WTC11 (cell line): ENCODE measurements around the gene IL12RB2. TPM values are rescaled to one million over a fixed set of nuclear protein-coding genes. Genes with fewer than 3 reads are reported as not detected.

Experiments used
- ATAC-seq: fragments of 200-7000 bp; cut with Tn5 transposase; 2 replicates; pipeline ENCODE4 v1.10.0; 2021; ENCODE audit warnings: mild to moderate bottlenecking, moderate library complexity
- CTCF ChIA-PET: fragments of 300-600 bp; sonication (Branson Sonifier 250); formaldehyde crosslinking; loops from one replicate; lab custom pipeline; 2021; ENCODE audit warnings: antibody characterized with exemption; lab: Charles Lee
- POLR2A ChIA-PET: fragments of 350-600 bp; sonication (Branson Sonifier 250); formaldehyde crosslinking; loops from one replicate; lab custom pipeline; 2021; ENCODE audit warnings: antibody characterized with exemption; lab: Charles Lee
- DNase-seq: peaks from one replicate; pipeline ENCODE4 v3.0.0; 2021; ENCODE audit warnings: low spot score
- H3K27ac Mint-ChIP-seq: 2 replicates; pipeline ENCODE4 v1.8.0; 2021; ENCODE audit warnings: mixed read lengths
- H3K27me3 Mint-ChIP-seq: 2 replicates; pipeline ENCODE4 v1.8.0; 2021; ENCODE audit warnings: low read depth, mild to moderate bottlenecking, moderate library complexity, mixed read lengths
- H3K36me3 Mint-ChIP-seq: 2 replicates; pipeline ENCODE4 v1.8.0; 2021; ENCODE audit warnings: mixed read lengths
- H3K4me1 Mint-ChIP-seq: 2 replicates; pipeline ENCODE4 v1.8.0; 2022; ENCODE audit warnings: mixed read lengths
- H3K4me3 Mint-ChIP-seq: 2 replicates; pipeline ENCODE4 v1.8.0; 2021; ENCODE audit warnings: mild to moderate bottlenecking, moderate library complexity, mixed read lengths
- H3K9me3 Mint-ChIP-seq: 2 replicates; pipeline ENCODE4 v1.8.0; 2021; ENCODE audit warnings: mixed read lengths
- GRHL2 ChIP-seq: fragments of 250-450 bp; sonication (Bioruptor Pico); IDR thresholded peaks from 2 replicates; pipeline ENCODE4 v1.8.0; 2022; ENCODE audit warnings: mild to moderate bottlenecking, moderate library complexity; ENCODE audit not compliant: insufficient replicate concordance, severe bottlenecking
- IRF2 ChIP-seq: sonication (generic); formaldehyde crosslinking; IDR thresholded peaks from 2 replicates; pipeline ENCODE4 v1.8.0; 2022; ENCODE audit warnings: low read depth, missing genetic modification reagents, borderline replicate concordance
- JAZF1 ChIP-seq: fragments of 250-450 bp; sonication (Bioruptor Pico); IDR thresholded peaks from 2 replicates; pipeline ENCODE4 v1.9.0; 2021; ENCODE audit warnings: moderate library complexity, mild to moderate bottlenecking, inconsistent platforms
- RELA ChIP-seq: sonication (generic); formaldehyde crosslinking; IDR thresholded peaks from 2 replicates; pipeline ENCODE4 v1.8.1; 2022; ENCODE audit warnings: missing genetic modification reagents, mild to moderate bottlenecking, borderline replicate concordance
- SMAD3 ChIP-seq: sonication (generic); formaldehyde crosslinking; IDR thresholded peaks from 2 replicates; pipeline ENCODE4 v1.8.0; 2022; ENCODE audit warnings: missing genetic modification reagents, mild to moderate bottlenecking, borderline replicate concordance
- TEAD1 ChIP-seq: sonication (generic); formaldehyde crosslinking; IDR thresholded peaks from 2 replicates; pipeline ENCODE4 v1.8.0; 2022; ENCODE audit warnings: mild to moderate bottlenecking, missing genetic modification reagents
- ZNF219 ChIP-seq: sonication (generic); formaldehyde crosslinking; IDR thresholded peaks from 2 replicates; pipeline ENCODE4 v1.8.0; 2023; ENCODE audit warnings: missing genetic modification reagents, mild to moderate bottlenecking, borderline replicate concordance
- total RNA-seq: library from RNA; stranded (reverse); gene quantifications from 3 replicates; pipeline ENCODE4 v1.2.3, GENCODE V29; 2021
- TF ChIP-seq, protein P1 (sequence below): sonication (generic); formaldehyde crosslinking; IDR thresholded peaks from 2 replicates; pipeline ENCODE4 v1.8.0; 2023; ENCODE audit warnings: missing genetic modification reagents
- TF ChIP-seq, protein P2 (sequence below): sonication (generic); formaldehyde crosslinking; IDR thresholded peaks from 2 replicates; pipeline ENCODE4 v1.8.0; 2022; ENCODE audit warnings: mild to moderate bottlenecking, missing genetic modification reagents
- TF ChIP-seq, protein P3 (sequence below): fragments of 250-450 bp; sonication (Bioruptor Pico); IDR thresholded peaks from 2 replicates; pipeline ENCODE4 v2.1.2; 2022; ENCODE audit warnings: mild to moderate bottlenecking, moderate library complexity
- TF ChIP-seq, protein P4 (sequence below): fragments of 250-450 bp; sonication (Bioruptor Pico); IDR thresholded peaks from 2 replicates; pipeline ENCODE4 v1.9.0; 2021; ENCODE audit warnings: mild to moderate bottlenecking
- TF ChIP-seq, protein P5 (sequence below): sonication (generic); formaldehyde crosslinking; IDR thresholded peaks from 2 replicates; pipeline ENCODE4 v1.8.0; 2022; ENCODE audit warnings: mild to moderate bottlenecking, missing genetic modification reagents
- TF ChIP-seq, protein P6 (sequence below): sonication (generic); formaldehyde crosslinking; IDR thresholded peaks from 2 replicates; pipeline ENCODE4 v1.8.0; 2023; ENCODE audit warnings: missing genetic modification reagents, mild to moderate bottlenecking, borderline replicate concordance
- TF ChIP-seq, protein P7 (sequence below): sonication (generic); formaldehyde crosslinking; IDR thresholded peaks from 2 replicates; pipeline ENCODE4 v1.8.1; 2022; ENCODE audit warnings: low read depth, missing genetic modification reagents, borderline replicate concordance
- TF ChIP-seq, protein P8 (sequence below): sonication (generic); formaldehyde crosslinking; IDR thresholded peaks from 2 replicates; pipeline ENCODE4 v1.8.1; 2023; ENCODE audit warnings: mild to moderate bottlenecking, missing genetic modification reagents, moderate library complexity
- TF ChIP-seq, protein P9 (sequence below): sonication (generic); formaldehyde crosslinking; IDR thresholded peaks from 2 replicates; pipeline ENCODE4 v1.8.0; 2022; ENCODE audit warnings: mild to moderate bottlenecking, missing genetic modification reagents

IL12RB2 gene
- total RNA-seq, 1 experiment from 2014 or later, result 0.81 TPM

DNA sequence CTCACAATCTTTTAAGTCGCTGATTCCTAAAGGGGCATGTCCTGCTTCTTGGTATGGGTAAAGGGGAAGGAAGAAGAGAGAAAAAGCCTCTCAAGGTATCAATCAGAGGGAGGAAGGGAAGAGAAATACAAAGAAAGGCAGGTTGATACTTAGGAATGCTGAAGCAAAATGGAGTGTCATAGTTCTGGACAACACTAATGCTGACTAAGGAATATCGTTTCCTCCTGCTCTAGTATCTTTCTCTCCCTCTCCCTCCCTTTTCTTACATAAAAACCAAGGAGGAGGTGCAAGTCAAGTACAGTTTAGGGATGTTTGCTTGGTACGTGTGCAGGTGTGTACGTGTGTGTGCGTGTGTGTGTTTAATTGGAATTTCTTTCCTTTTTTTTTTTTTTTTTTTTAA lies 44.9 kb upstream of the IL12RB2 start:
- no peaks in the 10 kb centered on the region for H3K36me3 Mint-ChIP-seq
- POLR2A ChIA-PET, result no interaction called here
- H3K4me3 Mint-ChIP-seq, result no peak overlapping the region
- no peak for DNase-seq
- peaks cover 45% of the 10 kb centered on the region for H3K4me1 Mint-ChIP-seq
- TF ChIP-seq, protein P1, sequence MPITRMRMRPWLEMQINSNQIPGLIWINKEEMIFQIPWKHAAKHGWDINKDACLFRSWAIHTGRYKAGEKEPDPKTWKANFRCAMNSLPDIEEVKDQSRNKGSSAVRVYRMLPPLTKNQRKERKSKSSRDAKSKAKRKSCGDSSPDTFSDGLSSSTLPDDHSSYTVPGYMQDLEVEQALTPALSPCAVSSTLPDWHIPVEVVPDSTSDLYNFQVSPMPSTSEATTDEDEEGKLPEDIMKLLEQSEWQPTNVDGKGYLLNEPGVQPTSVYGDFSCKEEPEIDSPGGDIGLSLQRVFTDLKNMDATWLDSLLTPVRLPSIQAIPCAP (CRISPR knock-in tag), result no peak
- TF ChIP-seq SMAD3 (CRISPR knock-in tag) (no peak), TEAD1 (CRISPR knock-in tag) (no peak), RELA (CRISPR knock-in tag) (no peak), JAZF1 (CRISPR knock-in tag) (no peak), GRHL2 (CRISPR knock-in tag) (no peak), IRF2 (CRISPR knock-in tag) (no peak), ZNF219 (CRISPR knock-in tag) (no peak)
- TF ChIP-seq, protein P2, sequence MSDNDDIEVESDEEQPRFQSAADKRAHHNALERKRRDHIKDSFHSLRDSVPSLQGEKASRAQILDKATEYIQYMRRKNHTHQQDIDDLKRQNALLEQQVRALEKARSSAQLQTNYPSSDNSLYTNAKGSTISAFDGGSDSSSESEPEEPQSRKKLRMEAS (CRISPR knock-in tag), result no peak
- TF ChIP-seq, protein P3, sequence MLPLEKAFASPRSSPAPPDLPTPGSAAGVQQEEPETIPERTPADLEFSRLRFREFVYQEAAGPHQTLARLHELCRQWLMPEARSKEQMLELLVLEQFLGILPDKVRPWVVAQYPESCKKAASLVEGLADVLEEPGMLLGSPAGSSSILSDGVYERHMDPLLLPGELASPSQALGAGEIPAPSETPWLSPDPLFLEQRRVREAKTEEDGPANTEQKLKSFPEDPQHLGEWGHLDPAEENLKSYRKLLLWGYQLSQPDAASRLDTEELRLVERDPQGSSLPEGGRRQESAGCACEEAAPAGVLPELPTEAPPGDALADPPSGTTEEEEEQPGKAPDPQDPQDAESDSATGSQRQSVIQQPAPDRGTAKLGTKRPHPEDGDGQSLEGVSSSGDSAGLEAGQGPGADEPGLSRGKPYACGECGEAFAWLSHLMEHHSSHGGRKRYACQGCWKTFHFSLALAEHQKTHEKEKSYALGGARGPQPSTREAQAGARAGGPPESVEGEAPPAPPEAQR (CRISPR knock-in tag), result no peak
- TF ChIP-seq, protein P4, sequence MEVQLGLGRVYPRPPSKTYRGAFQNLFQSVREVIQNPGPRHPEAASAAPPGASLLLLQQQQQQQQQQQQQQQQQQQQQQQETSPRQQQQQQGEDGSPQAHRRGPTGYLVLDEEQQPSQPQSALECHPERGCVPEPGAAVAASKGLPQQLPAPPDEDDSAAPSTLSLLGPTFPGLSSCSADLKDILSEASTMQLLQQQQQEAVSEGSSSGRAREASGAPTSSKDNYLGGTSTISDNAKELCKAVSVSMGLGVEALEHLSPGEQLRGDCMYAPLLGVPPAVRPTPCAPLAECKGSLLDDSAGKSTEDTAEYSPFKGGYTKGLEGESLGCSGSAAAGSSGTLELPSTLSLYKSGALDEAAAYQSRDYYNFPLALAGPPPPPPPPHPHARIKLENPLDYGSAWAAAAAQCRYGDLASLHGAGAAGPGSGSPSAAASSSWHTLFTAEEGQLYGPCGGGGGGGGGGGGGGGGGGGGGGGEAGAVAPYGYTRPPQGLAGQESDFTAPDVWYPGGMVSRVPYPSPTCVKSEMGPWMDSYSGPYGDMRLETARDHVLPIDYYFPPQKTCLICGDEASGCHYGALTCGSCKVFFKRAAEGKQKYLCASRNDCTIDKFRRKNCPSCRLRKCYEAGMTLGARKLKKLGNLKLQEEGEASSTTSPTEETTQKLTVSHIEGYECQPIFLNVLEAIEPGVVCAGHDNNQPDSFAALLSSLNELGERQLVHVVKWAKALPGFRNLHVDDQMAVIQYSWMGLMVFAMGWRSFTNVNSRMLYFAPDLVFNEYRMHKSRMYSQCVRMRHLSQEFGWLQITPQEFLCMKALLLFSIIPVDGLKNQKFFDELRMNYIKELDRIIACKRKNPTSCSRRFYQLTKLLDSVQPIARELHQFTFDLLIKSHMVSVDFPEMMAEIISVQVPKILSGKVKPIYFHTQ (CRISPR knock-in tag), result no peak
- TF ChIP-seq, protein P5, sequence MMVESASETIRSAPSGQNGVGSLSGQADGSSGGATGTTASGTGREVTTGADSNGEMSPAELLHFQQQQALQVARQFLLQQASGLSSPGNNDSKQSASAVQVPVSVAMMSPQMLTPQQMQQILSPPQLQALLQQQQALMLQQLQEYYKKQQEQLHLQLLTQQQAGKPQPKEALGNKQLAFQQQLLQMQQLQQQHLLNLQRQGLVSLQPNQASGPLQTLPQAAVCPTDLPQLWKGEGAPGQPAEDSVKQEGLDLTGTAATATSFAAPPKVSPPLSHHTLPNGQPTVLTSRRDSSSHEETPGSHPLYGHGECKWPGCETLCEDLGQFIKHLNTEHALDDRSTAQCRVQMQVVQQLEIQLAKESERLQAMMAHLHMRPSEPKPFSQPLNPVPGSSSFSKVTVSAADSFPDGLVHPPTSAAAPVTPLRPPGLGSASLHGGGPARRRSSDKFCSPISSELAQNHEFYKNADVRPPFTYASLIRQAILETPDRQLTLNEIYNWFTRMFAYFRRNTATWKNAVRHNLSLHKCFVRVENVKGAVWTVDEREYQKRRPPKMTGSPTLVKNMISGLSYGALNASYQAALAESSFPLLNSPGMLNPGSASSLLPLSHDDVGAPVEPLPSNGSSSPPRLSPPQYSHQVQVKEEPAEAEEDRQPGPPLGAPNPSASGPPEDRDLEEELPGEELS, result no peak
- TF ChIP-seq, protein P6, sequence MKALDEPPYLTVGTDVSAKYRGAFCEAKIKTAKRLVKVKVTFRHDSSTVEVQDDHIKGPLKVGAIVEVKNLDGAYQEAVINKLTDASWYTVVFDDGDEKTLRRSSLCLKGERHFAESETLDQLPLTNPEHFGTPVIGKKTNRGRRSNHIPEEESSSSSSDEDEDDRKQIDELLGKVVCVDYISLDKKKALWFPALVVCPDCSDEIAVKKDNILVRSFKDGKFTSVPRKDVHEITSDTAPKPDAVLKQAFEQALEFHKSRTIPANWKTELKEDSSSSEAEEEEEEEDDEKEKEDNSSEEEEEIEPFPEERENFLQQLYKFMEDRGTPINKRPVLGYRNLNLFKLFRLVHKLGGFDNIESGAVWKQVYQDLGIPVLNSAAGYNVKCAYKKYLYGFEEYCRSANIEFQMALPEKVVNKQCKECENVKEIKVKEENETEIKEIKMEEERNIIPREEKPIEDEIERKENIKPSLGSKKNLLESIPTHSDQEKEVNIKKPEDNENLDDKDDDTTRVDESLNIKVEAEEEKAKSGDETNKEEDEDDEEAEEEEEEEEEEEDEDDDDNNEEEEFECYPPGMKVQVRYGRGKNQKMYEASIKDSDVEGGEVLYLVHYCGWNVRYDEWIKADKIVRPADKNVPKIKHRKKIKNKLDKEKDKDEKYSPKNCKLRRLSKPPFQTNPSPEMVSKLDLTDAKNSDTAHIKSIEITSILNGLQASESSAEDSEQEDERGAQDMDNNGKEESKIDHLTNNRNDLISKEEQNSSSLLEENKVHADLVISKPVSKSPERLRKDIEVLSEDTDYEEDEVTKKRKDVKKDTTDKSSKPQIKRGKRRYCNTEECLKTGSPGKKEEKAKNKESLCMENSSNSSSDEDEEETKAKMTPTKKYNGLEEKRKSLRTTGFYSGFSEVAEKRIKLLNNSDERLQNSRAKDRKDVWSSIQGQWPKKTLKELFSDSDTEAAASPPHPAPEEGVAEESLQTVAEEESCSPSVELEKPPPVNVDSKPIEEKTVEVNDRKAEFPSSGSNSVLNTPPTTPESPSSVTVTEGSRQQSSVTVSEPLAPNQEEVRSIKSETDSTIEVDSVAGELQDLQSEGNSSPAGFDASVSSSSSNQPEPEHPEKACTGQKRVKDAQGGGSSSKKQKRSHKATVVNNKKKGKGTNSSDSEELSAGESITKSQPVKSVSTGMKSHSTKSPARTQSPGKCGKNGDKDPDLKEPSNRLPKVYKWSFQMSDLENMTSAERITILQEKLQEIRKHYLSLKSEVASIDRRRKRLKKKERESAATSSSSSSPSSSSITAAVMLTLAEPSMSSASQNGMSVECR, result no peak
- TF ChIP-seq, protein P7, sequence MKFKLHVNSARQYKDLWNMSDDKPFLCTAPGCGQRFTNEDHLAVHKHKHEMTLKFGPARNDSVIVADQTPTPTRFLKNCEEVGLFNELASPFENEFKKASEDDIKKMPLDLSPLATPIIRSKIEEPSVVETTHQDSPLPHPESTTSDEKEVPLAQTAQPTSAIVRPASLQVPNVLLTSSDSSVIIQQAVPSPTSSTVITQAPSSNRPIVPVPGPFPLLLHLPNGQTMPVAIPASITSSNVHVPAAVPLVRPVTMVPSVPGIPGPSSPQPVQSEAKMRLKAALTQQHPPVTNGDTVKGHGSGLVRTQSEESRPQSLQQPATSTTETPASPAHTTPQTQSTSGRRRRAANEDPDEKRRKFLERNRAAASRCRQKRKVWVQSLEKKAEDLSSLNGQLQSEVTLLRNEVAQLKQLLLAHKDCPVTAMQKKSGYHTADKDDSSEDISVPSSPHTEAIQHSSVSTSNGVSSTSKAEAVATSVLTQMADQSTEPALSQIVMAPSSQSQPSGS, result no peak
- TF ChIP-seq, protein P8, sequence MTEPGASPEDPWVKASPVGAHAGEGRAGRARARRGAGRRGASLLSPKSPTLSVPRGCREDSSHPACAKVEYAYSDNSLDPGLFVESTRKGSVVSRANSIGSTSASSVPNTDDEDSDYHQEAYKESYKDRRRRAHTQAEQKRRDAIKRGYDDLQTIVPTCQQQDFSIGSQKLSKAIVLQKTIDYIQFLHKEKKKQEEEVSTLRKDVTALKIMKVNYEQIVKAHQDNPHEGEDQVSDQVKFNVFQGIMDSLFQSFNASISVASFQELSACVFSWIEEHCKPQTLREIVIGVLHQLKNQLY (CRISPR knock-in tag), result no peak
- TF ChIP-seq, protein P9, sequence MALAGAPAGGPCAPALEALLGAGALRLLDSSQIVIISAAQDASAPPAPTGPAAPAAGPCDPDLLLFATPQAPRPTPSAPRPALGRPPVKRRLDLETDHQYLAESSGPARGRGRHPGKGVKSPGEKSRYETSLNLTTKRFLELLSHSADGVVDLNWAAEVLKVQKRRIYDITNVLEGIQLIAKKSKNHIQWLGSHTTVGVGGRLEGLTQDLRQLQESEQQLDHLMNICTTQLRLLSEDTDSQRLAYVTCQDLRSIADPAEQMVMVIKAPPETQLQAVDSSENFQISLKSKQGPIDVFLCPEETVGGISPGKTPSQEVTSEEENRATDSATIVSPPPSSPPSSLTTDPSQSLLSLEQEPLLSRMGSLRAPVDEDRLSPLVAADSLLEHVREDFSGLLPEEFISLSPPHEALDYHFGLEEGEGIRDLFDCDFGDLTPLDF (CRISPR knock-in tag), result no peak
- TF ChIP-seq, all 79 proteins: peak for 0
- CTCF ChIA-PET, result interaction anchor here (1.1 to 2.9 kb wide), 4 partner anchors 9 to 201 kb away, joined by 3 to 35 read pairs (median 4); no protein-coding TSS in a partner anchor
- Mint-ChIP-seq H3K27me3 (no peaks in the 10 kb centered on the region), H3K9me3 (no peaks in the 10 kb centered on the region), H3K27ac (no peak overlapping the region)
- ATAC-seq, result no peak
